Right forelimb (tissue), 1 donor: ENCODE measurements around the gene ARHGAP10.

Experiments
- DNase-seq: peaks from one replicate; pipeline ENCODE4 v3.0.0-alpha.2; 2018

ARHGAP10 gene

DNA sequence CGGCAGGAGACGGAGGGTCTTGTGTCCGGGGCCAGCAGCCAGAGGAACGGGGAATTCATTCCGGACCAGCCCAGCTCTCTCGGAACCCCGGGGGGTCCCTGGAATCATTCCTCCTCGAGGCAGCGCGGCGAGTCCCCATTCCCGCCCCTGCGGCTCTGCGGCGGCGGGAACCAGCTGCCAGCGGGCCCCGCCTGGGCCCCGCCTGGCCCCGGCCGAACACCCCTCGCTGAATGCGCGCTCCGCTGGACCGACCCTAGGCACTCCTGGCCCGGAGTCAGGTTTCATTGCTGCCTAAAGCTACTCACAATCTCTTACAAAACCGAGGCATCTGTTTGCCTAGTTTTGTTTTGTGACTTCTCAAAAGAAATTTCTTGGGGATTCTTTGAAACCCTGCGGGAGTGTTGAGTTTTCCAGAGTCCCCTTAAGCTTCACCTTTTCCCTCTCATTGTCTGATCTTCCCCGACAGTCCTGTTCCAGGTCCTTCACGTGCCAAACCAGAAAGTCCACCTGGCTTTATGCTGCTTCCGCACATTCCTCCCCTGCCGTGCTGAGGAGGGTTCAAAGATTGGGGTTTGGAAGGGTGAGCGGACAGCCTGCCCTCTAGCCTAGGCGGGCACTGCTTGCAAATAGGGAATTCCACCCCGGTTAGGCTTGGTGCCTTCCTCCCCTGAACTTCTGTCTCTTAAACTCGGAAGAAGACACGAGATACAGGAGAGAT, 789 bp downstream of the ARHGAP10 start:
- peak; percentile 71 for DNase-seq

DNA sequence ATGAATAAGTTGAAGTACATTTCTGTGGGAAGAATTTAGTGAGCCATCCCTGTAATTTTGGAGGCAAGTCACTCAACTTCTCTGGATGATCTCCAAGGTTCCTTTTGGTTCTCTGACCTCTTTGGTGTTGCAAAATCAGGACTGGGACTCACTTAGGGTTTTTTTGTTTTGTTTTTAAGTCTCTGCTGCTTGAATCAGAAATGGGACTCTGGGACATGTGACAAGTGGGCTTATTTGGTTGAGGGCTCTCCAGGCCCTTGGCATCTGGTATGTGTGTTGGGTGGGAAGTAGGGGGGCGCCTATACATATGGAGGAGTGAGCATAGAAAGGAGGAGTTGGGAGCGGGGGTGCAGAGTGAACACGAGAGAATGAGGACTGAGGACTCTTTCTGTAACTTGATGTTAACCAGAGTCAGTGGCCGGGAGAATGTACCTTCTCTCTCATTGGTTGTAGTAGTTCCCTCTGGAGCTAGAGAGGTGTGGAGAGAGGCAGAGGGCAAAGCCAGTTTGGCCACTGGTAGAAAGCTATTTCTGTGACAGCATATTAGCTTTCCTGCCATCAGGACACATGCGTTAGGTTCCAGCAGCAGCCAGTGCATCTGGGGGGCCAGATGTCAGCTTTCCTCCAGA, 1.9 kb downstream of the ARHGAP10 start:
- DNase-seq, result no peak

DNA sequence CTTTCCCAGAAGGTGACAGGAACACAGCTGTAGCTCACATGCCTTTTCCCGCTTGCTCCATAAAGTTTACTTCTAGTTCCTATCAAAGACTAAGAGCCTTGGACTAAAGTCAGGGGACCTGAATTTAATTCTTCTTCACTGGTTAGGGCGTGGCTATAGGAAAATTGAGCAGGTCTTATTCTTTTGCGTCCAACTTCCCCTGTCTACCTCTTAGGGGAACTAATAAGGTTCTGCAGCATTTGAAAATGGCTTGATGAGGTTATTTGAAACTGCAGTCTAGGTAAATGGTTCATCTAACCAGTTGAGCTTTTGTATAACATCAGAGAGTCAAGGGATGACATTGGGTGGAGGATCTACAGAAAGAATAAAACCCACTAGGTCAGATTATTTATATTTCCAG, 2.6 kb downstream of the ARHGAP10 start:
- no peak for DNase-seq

DNA sequence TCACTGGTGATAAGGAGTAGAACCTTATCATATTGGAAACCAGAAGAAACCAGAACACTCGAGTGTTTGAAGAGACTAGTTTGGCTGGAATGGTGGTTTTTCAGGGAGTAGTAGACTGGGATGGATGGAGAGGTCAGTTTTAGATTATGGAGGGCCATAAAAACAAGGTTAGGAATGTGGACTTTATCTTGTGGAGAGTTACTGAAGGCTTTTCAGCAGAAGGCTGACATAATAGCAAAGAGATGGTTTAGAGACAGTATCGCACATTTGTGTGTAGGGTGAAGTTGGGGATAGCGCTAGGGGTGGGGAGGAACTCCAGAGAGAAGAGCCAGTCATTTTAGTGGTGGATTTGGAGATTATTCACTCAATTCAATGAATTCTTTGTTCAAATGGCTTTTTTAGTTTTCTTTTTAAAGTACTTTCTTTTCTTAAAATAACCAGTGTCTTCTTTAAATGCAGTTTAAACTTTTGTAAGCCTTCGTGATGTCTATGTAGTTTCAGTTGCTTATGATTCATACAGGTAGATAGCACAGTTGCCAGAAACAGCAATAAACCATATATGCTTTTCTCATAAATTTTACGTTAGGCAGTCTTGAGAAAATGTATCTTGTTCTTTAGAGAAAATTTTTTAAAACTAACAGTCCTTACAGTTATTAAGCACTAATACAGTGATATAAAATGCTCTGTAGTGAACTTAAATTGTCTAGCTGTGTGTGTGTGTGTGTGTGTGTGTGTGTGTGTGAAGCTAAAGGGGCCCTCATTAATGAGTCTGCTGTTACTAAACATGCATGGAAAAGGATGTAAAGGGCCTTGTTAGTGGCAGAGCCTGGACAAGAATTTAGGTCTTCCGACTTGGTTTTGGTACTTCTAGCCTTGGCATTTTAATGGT, 3.8 kb downstream of the ARHGAP10 start:
- DNase-seq, result no peak

DNA sequence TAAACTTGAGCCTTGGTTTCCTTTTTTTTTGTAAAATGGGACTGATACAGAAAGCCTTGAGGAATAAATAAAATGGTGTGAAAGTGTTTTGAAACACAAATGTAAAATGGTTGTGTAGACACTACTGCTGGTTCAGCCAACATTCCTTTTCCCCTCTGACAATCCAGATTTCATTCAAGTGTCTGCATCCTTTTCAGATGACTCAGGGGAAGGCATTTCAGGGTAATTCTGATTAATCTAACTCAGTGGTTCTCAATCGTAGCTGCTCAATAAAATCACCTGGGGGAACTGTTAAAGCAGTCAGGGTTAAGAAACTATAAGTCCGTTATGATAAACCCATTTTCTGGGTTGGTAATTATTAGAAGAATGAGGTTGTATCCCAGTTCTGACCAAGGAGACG, 4.6 kb downstream of the ARHGAP10 start:
- no peak for DNase-seq

DNA sequence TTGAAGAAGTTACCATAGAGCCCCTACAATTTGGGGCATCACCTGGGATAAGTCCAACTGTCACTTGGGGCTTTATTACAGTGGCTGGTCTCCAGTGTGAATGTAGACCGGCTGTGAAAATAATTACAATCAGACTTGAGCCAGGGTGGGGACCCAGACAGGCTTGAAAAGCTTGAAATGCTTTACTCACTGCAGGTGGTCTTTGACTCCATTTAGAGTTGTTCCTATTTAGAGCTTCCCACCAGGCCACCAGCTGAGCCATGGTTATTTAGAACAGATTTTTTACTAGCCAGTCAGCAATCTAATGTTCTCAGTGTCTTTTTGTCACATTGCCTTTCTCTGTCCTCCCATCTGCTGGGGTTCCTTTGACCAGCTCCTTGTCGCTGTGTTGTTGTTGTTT, 5.7 kb downstream of the ARHGAP10 start:
- DNase-seq, result no peak

DNA sequence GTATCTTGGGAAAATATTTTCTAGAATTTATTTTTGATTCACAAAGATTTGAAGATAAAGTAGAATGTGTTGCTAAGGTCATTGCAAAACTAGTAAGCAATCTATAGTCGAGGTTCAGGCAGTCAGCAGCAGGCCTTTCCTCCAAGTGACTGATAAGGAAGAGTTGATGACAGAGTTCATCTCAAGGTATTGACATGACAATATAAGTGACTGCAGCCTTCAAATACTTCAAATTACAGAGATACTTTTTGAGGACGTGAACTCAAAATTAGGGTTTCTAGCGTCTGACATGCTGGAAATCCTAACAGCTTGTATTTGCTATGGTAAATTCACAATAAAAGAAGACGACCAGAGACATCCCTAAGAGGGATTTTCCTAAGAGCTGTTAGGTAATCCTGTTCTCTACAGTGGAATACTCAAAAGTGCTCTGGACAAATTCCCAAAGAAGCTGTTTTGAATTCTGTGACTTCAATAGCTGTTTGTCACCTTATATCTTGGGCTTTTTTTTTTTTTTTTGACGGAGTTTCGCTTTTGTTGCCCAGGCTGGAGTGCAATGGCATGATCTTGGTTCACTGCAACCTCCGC, 7.4 kb downstream of the ARHGAP10 start:
- no peak for DNase-seq

DNA sequence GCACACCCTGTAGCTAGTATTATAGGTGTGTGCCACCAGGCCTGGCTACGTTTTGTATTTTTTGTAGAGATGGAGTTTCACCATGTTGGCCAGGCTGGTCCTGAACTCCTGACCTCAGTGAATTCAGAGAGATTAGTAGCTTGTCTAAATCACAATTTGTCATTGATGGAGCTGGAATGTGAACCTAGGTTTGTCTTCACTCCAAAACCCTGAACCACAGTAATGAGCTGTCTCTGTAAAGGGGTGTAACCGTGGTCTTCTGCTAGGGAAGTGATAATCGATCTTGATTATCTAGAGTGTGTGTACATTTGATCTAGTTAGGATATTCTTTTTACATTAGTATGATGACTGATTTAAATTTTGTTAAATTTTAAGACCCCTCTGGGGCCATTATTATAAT, 8.3 kb downstream of the ARHGAP10 start:
- DNase-seq, result no peak

DNA sequence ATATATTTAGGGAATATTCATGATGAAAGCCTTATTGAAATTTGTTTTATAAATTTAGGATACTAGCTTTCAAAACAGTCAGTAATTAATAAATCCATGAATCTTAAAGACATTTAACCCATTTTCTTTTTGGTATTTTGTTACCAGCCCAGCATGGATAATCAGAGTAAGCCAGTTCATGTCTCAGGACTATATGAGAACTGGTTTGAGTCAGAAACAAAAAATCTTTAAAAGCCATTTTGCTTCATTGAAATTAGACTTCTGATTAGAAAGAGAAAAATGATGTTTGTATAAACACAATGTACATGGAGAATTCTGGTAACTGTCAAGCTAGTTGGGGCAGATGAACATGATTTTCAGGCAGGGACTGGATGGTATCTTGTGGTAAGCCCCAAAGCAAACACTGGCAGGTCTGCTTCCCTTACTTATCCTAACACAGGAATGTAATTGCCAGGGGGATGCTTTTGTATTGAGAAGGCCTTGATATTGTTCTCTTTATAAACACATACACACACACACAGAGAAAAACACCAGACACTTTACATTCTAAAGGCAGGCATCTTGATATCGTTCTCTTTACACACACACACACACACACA, 9.4 kb downstream of the ARHGAP10 start:
- no peak for DNase-seq

DNA sequence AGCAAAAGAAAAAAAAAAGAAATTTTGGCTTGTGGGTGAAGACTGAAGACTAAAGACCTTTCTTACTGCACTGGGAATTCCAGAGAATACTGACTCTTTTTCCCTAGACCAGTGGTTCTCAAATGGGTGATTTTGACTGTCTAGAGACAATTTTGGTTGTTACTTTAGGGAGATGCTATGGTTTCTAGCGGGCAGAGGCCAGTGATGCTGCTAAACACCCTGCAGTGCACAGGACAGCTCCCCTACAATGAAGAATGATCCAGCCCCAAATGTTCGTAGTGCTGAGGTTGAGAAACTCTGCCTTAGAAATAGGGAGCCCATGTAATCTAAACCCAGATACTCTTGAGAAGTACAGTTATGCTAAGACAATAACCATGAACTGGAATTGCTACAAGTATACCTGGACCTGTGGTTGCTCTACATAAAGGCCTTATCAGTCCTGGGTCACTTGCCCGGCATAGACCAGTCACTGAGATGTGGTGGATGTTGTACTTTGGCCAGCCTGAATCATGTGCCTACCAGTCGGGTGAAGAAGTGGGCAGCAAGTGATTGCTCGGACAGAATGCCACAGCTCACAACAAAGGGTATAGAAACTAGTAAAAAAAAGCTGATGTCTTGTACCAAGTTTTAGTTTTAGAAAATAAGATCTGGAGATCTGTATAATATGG, 16.0 kb downstream of the ARHGAP10 start:
- DNase-seq, result no peak

DNA sequence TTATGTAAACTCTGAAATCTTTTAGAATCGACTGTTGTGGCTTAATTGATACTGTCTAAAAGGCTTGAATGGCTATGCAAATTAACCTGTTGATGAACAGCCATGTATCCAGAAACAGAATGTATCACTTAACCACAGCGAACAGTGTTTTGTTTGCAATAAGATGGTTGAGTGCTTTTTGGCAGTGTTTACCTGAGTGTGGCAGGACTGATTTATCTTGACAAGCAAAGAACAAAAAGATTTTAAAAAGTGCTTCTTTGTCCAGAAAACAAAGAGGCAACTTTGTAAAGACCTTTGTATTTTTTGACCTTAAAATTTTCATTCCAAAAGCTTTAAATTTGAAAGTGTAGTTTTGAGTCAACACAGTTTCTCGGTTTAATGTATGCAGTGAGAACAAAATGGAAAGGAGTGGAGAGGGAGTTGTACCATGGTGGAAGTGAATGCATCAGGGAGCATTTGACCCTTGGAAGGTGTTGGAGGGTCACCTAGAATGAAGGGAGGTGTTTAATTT, 18.0 kb downstream of the ARHGAP10 start:
- DNase-seq, result no peak

DNA sequence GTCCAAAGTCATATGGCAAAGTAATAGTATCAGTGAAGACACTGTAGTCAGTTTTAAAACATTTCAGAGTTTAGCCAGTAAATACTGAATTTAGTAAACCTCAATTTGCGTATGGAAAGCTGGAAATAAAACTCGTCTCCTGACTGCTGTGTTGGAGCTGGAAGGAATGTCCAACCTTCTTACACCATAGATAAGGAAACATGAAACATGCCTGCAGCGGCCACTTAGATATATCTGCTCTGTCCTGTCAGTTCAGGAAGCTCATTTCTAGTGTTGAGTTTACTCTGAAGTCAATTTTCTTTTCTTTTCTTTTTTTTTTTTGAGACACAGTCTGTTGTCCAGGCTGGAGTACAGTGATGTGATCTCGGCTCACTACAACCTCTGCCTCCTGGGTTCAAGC, 21.2 kb downstream of the ARHGAP10 start:
- DNase-seq, result no peak

DNA sequence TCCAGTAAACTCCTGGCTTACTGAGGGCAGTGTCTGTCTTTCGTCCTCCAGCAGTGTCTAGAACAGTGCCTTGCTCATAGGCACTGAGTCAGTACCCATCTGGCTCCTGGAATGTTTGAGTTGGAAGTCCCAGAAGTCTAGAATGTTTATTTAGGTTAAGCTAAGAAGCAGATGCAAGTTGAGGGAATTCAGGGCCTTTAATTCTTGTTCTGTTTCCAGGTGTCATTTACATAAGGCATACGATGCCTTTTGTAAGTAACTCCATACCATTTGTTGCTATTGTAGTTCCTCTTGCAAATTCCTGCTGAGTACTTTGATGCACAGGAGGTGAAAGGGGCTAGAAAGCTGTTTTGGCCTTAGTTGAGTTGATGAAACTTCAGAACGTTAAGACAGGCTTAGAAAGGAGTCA, 22.2 kb downstream of the ARHGAP10 start:
- DNase-seq, result no peak

DNA sequence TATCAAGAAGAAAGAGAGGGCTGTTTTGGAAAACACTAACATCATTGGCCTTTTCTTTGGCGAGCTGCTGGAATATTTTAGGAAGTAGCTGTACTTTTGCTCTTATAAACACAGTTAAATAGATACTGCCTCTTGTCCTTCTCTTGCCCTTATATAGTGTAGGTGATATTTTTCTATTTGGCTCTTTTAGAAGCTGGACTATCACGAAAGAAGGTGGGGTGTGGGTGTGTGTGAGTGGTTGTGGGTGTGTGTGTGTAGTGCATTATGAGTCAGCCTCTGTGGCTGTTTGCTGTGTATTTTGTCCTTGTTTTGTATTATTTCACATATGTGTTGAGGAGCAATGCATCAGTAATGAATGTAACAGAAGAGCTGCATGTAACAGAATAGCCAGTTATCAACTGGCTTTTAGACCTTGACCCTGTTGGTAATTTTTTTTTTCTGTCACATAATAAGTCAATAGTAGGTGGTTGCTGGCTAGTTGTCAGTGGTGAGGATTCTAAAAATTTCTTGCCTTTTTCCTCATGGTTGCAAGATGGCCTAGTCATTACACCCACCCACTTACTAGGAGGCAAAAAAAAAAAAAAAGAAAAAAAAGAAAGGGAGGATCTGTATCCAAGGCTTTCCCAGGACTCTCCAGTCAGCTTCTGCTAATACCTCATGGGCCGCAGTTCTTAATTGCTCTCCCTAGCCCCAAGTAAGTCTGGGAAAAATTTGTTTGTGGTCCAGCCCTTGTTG, 23.8 kb downstream of the ARHGAP10 start:
- no peak for DNase-seq

DNA sequence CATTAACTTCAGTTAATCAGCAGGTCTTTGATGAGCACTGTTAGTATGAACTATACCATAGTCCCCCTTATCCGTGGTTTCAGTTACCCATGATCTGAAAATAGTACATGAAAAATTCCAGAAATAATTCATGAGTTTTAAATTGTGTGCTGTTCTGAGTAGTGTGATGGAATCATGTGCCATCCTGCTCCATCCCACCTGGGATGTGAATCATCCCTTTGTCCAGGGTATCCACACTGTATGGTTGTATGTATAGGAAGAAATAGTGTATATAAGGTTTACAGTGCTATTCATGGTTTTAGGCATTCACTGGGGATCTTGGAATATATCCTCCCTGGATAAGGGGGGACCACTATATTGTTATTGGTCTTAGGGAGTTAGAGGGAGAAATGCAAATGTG, 24.5 kb downstream of the ARHGAP10 start:
- DNase-seq, result no peak

DNA sequence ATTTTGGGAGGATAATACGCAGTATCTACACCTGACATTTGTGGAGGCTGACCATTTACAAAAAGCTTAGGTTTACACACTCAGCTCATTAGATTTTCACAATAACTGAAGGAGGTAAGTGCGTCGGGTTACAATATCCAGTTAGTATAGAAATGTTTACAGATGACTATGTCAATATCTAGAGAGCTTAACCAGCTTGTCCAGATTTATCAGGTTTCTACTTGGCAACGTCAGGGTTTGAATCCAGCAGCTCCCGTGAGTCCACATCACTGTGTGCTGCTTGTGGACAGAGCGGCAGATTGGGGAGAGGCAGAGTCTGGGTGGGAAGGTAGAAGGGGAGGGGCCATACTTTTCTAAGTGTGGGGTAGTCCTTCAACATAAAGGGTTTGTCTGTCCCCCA, 28.3 kb downstream of the ARHGAP10 start:
- no peak for DNase-seq

DNA sequence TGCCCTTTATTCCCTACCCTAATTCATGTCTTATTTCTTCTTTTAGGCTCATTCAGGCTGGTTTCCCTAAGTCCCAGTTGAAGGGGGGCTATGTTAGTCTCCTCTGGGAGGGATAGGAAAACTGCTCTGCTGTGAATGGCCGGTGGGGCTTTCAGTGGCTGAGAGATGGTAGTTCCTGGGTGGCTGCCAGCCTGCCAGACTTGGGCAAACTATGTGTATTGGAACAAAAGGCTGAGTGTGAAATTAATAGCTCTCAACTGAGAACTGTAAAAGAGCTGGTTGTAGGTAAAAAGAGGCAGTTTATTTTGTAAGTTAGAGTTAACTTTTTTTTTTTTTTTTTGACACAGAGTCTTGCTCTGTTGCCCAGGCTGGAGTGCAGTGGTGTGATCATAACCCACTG, 28.8 kb downstream of the ARHGAP10 start:
- no peak for DNase-seq

DNA sequence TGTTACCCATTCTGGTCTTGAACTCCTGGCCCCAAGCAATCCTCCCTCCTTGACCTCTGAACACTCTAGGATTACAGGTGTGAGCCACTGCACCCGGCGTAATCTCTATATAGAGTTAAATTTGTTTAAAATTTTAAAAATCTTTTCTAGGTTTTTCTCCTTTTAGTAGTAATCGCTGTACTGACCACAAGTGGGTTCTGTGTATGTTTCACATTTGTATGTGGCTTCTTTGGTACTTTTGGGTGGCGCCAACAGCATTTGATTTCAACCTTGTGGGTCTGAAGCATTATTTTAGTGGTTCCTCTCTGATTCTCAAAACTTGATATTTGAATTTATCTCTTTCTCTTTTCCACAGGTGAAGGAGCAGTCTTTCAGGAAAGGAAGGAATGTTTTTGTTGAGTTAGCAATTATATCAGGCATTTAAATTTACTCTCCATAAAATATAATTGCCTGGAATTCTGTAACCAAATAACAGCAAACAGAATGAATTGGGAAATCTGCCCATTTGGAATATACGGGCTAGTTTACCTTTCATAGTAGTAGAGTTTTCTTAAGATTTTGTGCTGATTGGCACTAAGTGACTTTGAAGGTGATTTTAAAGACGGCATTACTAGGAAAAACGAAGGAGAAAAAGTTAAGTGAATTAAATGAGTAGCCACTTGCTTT, 29.5 kb downstream of the ARHGAP10 start:
- DNase-seq, result no peak

DNA sequence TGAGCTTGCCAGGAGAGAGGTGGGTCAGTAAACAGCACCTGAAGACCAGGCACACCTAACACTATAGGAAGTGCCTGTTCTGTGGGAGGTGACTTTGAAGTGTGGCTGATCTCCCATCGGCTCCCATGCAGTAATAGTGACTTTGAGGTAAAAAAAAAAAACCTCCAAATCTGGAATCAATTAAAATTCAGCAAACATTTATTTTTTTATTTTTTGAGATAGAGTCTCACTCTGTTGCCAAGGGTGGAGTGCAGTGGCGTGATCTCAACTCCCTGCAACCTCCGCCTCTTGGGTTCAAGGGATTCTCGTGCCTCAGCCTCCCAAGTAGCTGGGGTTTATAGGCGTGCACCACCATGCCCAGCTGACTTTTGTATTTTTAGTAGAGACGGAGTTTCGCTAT, 32.4 kb downstream of the ARHGAP10 start:
- no peak for DNase-seq

DNA sequence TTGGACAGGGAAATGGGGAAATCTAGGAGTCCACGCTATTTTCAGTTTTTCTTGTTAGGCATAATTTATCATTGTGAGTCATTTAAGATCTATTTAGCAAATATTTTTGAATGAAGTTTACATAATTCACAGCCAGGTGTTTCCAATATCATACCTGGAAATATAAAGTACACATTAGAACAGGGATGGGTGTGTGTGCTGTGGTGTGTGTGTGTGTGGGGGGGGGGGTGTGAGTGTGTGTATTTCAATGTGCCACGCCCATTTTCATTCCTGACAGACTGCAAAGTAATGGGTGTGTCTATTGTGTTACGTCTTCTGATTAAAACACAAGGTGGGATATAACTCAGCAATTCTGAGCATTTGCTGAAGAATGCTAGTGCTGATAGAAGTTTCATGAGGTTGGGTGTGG, 33.2 kb downstream of the ARHGAP10 start:
- DNase-seq, result no peak

DNA sequence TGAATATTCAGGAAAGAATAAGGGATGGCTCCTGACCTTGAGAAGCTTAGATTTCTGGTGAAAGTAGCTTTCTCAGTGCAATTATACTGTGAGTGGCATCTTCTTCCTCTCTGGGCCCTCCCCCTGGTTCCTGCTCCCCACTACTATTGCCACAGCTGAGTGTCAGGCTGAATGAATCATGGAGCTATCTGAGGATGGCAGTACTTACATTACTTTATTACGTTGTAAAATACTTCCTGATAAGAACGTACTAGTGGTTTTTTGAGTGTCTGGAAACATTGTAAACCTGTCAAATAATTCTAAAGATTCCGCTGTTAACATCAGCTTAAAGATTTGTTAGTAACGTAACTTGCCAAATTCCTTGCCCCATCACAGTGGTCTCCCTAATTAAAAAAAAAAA, 36.2 kb downstream of the ARHGAP10 start:
- DNase-seq, result no peak
